ENCODE data around the gene CIDEA. TPM values are rescaled to one million over a fixed set of nuclear protein-coding genes. Genes with fewer than 3 reads are reported as not detected.

Gene CIDEA
- total RNA-seq, 2 donors from 2014 or later: not detected

- no peak overlapping the region for H3K4me3 Mint-ChIP-seq
Measured at GRCh38 chr18:12234451-12235190, 19.5 kb upstream of the CIDEA start.

DNA sequence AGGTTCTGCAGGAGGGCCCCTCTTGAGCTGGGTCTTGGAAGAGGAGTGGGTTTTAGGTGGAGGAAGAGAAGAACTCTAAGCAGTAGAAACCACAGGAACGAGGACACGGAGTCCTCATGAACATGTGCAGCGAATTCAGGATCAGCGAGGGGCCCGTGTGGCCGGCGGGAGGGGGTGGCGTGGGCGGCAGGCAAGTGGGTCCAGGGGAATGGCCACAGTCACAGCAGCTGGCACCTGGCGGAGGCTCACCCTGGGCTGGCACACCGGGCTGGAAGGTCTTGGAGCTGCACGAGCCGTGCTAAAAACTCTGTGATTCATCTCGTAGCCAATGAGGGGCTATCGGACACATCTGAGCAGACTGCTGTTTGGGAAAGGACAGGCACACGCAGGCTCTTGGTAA, 18.0 kb upstream of the CIDEA start:
- Mint-ChIP-seq H3K4me3 (no peak overlapping the region), H3K36me3 (ENCODE audit: low read depth) (no peaks in the 10 kb centered on the region), H3K4me1 (no peaks in the 10 kb centered on the region), H3K9me3 (no peaks in the 10 kb centered on the region), H3K27ac (no peak overlapping the region), H3K27me3 (ENCODE audit: insufficient read depth) (peaks cover 24% of the 10 kb centered on the region)
- TF ChIP-seq CTCF (conservative IDR thresholded peaks at IDR 0.05): no peak
- no peak overlapping the region for H3K4me3 ChIP-seq (ENCODE audit: low read length)
- no peak overlapping the region for H3K27ac ChIP-seq (ENCODE audit: low read depth, low read length)
- no peaks in the 10 kb centered on the region for H3K9me3 ChIP-seq (ENCODE audit: control insufficient read depth, low read length)
- DNase-seq: no peak
- 94 to 99% methylated on average over 9 to 16 of the region's 16 CpGs for WGBS, 2 experiments (ENCODE audit: insufficient coverage in 1 of 2, insufficient read length in 1 of 2)
- H3K4me1 ChIP-seq (ENCODE audit: control insufficient read depth, insufficient read depth, low read length): no peaks in the 10 kb centered on the region
- H3K36me3 ChIP-seq (ENCODE audit: control insufficient read depth, insufficient read depth, low read length): no peaks in the 10 kb centered on the region
- no peak overlapping the region for H3K9ac ChIP-seq (ENCODE audit: extremely low read depth, low read length, poor library complexity, severe bottlenecking)
- peaks cover 5% of the 10 kb centered on the region for H3K27me3 ChIP-seq (ENCODE audit: control insufficient read depth, insufficient read depth, low read length, poor library complexity, severe bottlenecking)

More at GRCh38 chr18:12234451-12235190, 19.5 kb upstream of the CIDEA start:
- Histone ChIP-seq H3K9me3 (ENCODE audit: control insufficient read depth, low read length) (no peaks in the 10 kb centered on the region), H3K36me3 (ENCODE audit: control insufficient read depth, insufficient read depth, low read length) (no peaks in the 10 kb centered on the region), H3K4me3 (ENCODE audit: low read length) (no peak overlapping the region), H3K27me3 (ENCODE audit: control insufficient read depth, insufficient read depth, low read length, poor library complexity, severe bottlenecking) (peaks cover 5% of the 10 kb centered on the region), H3K9ac (ENCODE audit: extremely low read depth, low read length, poor library complexity, severe bottlenecking) (no peak overlapping the region), H3K27ac (ENCODE audit: low read depth, low read length) (no peak overlapping the region), H3K4me1 (ENCODE audit: control insufficient read depth, insufficient read depth, low read length) (no peaks in the 10 kb centered on the region)
- DNase-seq: no peak
- no peaks in the 10 kb centered on the region for H3K9me3 Mint-ChIP-seq
- no peak overlapping the region for H3K27ac Mint-ChIP-seq
- H3K4me1 Mint-ChIP-seq: no peaks in the 10 kb centered on the region
- 90% methylated on average over 7 to 19 of the region's 19 CpGs for WGBS, 2 experiments (ENCODE audit: insufficient coverage in 1 of 2, insufficient read length in 1 of 2)
- peaks cover 22% of the 10 kb centered on the region for H3K27me3 Mint-ChIP-seq (ENCODE audit: insufficient read depth)
- no peak for TF ChIP-seq CTCF (conservative IDR thresholded peaks at IDR 0.05)
- no peaks in the 10 kb centered on the region for H3K36me3 Mint-ChIP-seq (ENCODE audit: low read depth)

DNA sequence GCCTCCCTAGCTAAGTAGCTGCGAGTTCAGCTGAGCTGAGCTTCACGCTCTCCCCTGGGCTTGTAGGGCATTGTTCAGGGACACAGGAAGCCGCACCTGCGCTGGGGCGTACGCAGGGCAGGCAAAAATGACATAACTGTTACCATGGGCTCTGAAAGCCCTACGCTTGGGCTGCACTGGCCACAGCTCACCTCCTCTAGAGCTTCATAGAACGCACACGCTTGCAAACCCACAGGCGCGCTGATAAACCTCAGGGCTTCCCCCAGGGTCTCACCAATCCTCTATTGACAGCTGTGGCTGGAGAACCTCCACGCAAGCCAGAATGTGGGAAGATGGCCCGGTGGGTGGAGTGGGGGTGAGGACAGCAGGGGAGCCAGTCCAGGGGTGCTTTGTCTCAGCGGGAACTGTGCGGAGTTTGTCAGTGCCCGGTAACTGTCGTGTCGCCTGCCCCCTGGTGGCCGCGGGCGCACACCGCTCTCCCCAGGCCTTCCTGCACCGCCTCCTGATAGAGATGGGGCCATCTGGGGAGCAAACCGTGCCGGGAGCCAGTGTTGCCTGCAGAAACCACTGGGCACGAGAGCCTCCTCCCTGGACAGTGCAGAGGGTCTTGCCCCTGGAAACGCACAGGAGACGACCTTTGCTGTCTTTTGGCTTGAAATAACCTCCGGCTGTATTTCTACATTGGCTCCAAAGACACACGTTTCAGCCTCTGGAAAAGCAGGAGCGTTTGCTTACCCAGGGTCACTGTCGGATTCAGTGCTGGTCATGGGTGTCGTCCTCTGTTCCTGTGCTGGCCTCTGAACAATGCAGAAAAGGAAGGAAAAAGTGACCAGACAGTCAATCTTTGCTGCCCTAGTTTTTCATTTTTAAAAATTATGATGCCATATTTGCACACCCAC, 17.0 kb upstream of the CIDEA start:
- H3K27me3 Mint-ChIP-seq (ENCODE audit: insufficient read depth): peaks cover 33% of the 10 kb centered on the region
- peak; percentile 98 for TF ChIP-seq CTCF (conservative IDR thresholded peaks at IDR 0.05)
- no peaks in the 10 kb centered on the region for H3K4me1 ChIP-seq (ENCODE audit: control insufficient read depth, insufficient read depth, low read length)
- no peak overlapping the region for H3K4me3 Mint-ChIP-seq
- H3K9me3 Mint-ChIP-seq: no peaks in the 10 kb centered on the region
- no peaks in the 10 kb centered on the region for H3K4me1 Mint-ChIP-seq
- H3K4me3 ChIP-seq (ENCODE audit: low read length): no peak overlapping the region
- H3K27ac Mint-ChIP-seq: no peak overlapping the region
- no peak overlapping the region for H3K27ac ChIP-seq (ENCODE audit: low read depth, low read length)
- no peak overlapping the region for H3K9ac ChIP-seq (ENCODE audit: extremely low read depth, low read length, poor library complexity, severe bottlenecking)
- peak; percentile 96 for DNase-seq
- H3K27me3 ChIP-seq (ENCODE audit: control insufficient read depth, insufficient read depth, low read length, poor library complexity, severe bottlenecking): peaks cover 5% of the 10 kb centered on the region
- 27 to 48% methylated on average over 21 to 33 of the region's 33 CpGs for WGBS, 2 experiments (ENCODE audit: insufficient coverage in 1 of 2, insufficient read length in 1 of 2)
- no peaks in the 10 kb centered on the region for H3K36me3 Mint-ChIP-seq (ENCODE audit: low read depth)
- H3K36me3 ChIP-seq (ENCODE audit: control insufficient read depth, insufficient read depth, low read length): no peaks in the 10 kb centered on the region
- no peaks in the 10 kb centered on the region for H3K9me3 ChIP-seq (ENCODE audit: control insufficient read depth, low read length)

All from endodermal cell (in vitro differentiated cells).